NCI-H1105 treated with DMSO at 0.1 percent for 48 hours (cell line): ENCODE measurements around the gene RNF213.
"Not testable (repeated sequence)": the region's sequence is repeated elsewhere in the genome, so short reads cannot be mapped to it uniquely, and the experiment has no call there.

ENCODE experiments used
- DNase-seq: peaks from one replicate; lab custom pipeline; 2025; lab: John Stamatoyannopoulos, UW

Gene RNF213

DNA sequence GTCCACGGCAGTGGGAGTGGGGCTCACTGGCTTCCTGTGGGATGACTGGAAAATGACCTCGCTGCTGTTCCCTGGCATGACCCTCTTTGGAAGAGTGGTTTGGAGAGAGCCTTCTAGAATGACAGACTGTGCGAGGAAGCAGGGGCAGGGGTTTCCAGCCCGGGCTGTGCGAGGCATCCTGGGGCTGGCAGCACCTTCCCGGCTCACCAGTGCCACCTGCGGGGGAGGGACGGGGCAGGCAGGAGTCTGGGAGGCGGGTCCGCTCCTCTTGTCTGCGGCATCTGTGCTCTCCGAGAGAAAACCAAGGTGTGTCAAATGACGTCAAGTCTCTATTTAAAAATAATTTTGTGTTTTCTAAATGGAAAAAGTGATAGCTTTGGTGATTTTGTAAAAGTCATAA lies 7.8 kb upstream of the RNF213 start:
- peak; percentile 4 for DNase-seq

DNA sequence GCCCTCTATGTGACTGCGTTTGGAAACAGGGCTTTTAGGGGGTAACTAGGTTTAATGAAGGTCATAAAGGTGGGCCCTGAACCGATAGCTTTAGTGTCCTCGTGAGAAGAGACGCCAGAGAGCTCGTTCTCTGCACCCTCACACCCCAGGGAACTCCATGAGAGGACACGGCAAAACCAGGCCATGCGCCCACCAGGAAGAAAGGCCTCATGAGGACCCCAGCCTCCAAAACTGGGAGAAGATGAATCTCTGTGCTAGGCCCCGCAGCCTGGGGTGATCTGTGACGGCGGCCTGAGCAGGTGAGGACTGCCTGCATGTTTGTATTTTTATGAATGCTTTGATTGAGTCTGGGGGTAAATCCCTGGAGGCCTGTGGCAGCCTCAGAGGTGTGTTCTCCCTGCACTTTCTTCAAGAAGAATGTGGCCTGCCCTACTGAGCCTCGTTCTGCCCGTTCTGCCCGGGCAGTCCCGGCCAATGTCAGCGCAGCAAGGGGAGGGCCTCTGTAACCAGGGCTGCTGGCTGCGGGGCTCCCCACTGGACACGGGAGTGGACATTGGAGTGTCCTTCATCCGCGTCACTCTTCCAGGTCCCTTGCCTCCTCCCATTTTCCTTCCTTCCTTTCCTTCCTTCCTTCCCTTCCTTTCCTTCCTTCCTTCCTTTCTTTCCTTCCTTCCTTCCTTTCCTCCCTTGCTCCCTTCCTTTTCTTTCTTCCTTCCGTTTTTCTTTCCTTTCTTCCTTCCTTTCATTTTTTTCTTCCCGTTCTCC lies 6.8 kb upstream of the RNF213 start:
- DNase-seq: no peak

- DNase-seq: no peak
Measured at GRCh38 chr17:80254396-80255251, 6.0 kb upstream of the RNF213 start.

DNA sequence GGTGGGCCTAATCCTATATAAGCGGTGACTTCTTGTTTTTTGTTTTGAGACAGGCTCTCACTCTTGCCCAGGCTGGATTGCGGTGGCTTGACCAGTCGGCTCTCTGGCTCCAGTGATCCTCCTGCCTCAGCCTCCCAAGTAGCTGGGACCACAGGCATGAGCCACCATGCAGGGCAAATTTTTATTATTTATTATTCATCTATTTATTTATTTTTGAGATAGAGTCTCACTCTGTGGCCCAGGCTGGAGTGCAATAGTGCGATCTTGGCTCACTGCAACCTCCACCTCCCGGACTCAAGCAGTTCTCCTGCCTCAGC lies 4.7 kb upstream of the RNF213 start:
- DNase-seq: no peak

DNA sequence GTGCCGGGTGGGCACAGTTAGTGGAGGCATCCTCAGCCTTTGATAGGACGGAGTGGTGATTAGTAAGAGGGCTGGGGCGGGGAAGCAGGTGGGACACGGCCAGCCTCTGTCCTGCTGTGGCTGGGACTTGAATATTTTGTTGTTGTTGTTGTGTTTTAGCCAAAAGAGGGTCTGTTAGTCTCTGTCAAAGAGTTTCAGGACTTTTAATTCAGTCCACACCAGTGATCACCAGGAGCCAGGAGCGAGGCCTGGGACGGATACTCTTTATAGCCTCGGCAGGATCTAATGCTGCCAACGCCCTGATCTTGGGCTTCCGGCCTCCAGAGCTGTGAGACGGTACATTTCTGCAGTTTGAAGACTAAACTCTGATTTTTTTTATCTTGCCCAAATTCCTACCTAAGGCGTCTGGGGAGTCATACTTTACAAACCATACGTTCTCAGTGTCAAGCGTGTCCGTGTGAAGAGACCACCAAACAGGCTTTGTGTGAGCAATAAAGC lies 2.9 kb upstream of the RNF213 start:
- no peak for DNase-seq

DNA sequence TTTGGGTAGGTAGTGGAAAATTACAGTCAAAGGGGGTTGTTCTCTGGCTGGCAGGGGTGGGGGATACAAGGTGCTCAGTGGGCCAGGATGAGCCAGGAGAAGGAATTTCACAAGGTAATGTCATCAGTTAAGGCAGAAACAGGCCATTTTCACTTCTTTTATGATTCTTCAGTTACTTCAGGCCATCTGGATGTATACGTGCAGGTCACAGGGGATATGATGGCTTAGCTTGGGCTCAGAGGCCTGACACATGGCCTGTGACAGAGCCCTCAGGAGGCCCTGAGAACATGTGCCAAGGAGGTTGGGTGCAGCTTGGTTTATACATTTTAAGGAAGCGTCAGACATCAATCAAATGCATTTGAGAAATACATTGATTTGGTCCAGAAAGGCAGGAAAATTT lies 2.4 kb upstream of the RNF213 start:
- DNase-seq: not testable (repeated sequence)

DNA sequence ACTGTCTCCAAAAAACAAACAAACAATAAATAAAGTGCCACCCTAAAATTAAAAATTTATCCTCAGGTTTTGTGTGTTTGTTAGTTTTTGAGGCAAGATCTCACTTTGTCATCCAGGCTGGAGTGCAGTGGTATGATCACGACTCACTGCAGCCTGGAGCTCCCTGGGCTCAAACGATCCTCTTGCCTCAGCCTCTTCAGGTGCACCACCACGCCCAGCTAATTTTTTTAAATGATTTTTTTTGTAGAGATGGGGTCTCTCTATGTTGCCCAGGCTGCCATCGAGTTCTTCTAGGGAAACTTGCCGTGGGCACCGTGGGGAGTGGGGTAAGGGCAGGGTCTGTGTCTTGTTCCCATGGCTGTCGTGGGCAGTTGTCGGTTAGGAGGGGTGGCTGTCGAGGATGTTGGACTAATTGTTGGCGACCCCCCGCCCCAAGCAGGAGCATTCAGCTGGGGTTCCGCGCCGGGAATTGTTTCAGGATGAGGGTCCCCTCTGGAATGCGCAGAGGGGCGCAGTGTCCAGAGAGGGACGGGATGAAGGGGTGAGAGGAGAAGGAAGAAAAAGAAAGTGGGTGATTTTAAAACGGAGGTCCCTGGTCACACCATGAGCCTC lies 1.1 kb upstream of the RNF213 start:
- DNase-seq: no peak

DNA sequence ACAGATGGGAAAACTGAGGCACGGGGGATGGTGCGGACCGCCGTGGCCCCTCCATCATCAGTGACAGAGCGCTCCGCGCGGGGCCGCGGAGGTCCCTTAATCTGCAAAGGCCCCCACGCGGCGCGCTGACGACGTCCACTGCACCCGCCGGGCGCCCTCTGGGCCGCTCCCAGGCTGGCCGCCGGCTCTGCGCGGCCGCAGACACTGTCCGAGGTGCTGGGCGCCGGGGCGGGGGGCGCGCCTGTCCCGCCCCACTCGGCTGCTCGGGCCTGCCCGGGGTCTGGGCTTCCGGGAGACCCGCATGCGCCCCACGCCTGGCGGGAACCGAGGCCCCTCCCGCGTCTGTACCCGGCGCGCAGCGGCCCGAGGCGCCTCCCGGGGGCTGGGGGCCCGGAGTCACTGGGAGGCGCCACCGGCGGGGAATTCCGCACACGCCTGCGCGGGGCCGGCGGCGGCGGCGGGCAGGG lies 550 bp upstream of the RNF213 start:
- DNase-seq: no peak

- DNase-seq: peak; percentile 26
Measured at GRCh38 chr17:80261159-80261894, 675 bp downstream of the RNF213 start.

GRCh38 chr17:80261895-80262279 lies 1.2 kb downstream of the RNF213 start:
- DNase-seq: no peak

DNA sequence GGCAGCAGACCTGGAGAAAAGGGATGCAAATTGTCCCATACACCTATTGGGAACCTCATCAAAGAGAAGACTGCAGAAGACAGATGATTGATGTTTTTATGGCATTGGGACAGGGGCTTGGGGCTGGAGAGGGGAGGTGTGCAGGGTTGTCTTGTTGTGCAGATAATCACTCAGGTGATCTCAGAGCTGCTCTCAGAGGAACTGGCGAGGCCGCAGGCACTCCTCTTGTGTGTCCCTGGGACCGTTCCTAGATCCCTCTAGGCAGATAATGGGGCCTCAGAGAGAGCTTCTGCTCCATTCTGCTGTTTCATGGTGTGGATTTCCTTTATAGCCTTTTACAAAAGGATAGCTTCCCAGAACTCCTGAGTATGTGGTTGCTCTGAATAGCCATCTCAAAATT lies 1.6 kb downstream of the RNF213 start:
- no peak for DNase-seq

DNA sequence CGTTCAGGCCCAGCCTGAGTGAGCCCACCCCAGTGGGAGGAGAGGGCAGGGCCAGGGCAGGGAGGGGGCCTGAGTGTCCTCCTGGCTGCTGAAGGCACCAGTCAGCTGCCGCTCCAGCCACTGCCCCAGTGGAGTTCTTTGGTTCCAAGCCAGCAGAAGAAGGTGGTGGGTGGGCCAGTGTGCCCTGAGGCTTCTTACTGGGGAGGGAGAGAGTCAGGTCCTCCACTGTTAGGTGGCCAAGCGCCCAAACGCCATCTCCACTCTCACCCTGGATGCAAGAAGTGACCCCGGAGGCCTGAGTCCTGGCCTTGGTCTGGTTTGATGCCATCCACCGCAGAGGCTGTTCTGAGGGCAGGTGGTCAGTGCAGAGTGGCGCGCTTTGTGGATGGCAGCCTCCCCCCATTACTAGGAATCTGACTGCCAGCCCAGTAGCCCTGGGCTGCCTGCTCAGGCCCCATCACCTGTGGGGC lies 2.2 kb downstream of the RNF213 start:
- DNase-seq: no peak

GRCh38 chr17:80263253-80264204 lies 2.9 kb downstream of the RNF213 start:
- no peak for DNase-seq

GRCh38 chr17:80264205-80265075 lies 3.8 kb downstream of the RNF213 start:
- no peak for DNase-seq

- DNase-seq: no peak
Measured at GRCh38 chr17:80265205-80266068, 4.8 kb downstream of the RNF213 start.

GRCh38 chr17:80267391-80267790 lies 6.7 kb downstream of the RNF213 start:
- DNase-seq: no peak

DNA sequence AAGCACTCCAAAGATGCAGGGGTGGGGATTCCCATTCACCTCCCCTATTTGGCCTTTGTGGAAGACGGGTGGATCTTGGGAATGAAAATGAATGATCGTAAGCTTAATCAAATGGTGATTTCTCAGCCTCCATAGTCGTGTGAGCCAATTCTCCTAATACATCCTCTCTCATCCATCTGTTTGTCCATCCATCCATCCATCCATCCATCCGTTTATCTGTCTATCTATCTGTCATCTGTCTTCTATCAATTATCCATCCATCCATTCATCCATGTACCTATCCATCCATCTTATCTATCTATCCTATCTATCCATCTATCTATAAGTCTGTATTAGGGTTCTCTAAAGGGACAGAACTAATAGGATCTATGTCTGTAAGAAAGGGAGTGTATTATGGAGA lies 7.8 kb downstream of the RNF213 start:
- DNase-seq: no peak

DNA sequence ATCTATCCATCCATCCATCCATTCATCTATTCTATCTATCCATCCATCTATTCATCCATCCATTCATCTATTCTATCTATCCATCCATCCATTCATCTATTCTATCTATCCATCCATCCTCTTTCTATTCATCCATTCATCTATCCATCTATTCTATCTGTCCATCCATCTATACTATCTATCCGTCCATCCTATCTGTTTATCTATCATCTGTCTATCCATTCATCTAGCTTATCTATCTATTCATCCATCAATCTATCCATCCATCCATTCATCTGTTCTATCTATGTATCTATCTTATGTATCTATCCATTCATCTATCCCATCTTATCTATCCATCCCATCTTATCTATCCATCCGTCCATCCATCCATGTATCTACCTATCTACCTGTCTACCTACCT lies 8.8 kb downstream of the RNF213 start:
- no peak for DNase-seq

- no peak for DNase-seq
Measured at GRCh38 chr17:80270104-80270503, 9.5 kb downstream of the RNF213 start.
